HUES48 (cell line): ENCODE results near the gene SEMA3C.

Source experiments
- H3K27ac ChIP-seq: one replicate; pipeline ENCODE4 v1.7.0; 2013; ENCODE audit warnings: low read depth, low read length, inconsistent platforms
- H3K27me3 ChIP-seq: 2 replicates; pipeline ENCODE4 v1.6.1; 2013; ENCODE audit warnings: mild to moderate bottlenecking, low read length; ENCODE audit not compliant: control insufficient read depth, insufficient read depth
- H3K36me3 ChIP-seq: 2 replicates; pipeline ENCODE4 v1.6.1; 2013; ENCODE audit warnings: low read length; ENCODE audit not compliant: control insufficient read depth, insufficient read depth
- H3K4me1 ChIP-seq: 2 replicates; pipeline ENCODE4 v1.6.1; 2013; ENCODE audit warnings: mild to moderate bottlenecking, low read length; ENCODE audit not compliant: control insufficient read depth, insufficient read depth
- H3K4me3 ChIP-seq: 2 replicates; pipeline ENCODE4 v1.5.1; 2013; ENCODE audit warnings: mild to moderate bottlenecking, low read depth, low read length
- H3K9ac ChIP-seq: 2 replicates; pipeline ENCODE4 v1.6.1; 2013; ENCODE audit warnings: mild to moderate bottlenecking, low read depth, low read length, moderate library complexity
- H3K9me3 ChIP-seq: 2 replicates; pipeline ENCODE4 v1.6.1; 2013; ENCODE audit warnings: low read length; ENCODE audit not compliant: control insufficient read depth, insufficient read depth

Gene SEMA3C

GRCh38 chr7:80791509-80791929, 127.3 kb downstream of the SEMA3C start:
- Histone ChIP-seq H3K27me3 (no peaks in the 10 kb centered on the region), H3K4me3 (no peak overlapping the region), H3K4me1 (no peaks in the 10 kb centered on the region), H3K9me3 (no peaks in the 10 kb centered on the region), H3K27ac (no peak overlapping the region), H3K9ac (no peak overlapping the region), H3K36me3 (no peaks in the 10 kb centered on the region)

DNA sequence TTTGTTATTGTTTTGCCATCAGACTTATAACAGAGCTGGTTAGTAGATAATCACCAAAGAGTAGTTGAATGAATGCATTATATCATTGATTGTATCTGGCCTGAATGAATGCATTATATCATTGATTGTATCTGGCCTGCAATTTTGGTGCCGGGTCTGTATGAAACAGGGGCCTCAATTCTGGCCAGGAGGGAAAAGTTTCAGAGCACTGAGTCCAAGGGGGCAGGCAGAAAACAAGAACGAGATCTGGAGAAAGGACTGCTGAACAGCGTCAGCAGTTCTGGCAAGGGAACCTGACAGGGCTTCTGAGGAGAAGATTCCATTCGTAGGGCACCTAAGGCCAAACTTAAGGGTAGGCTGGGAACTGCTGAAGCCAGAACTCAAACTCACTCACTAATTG, 128.0 kb downstream of the SEMA3C start:
- no peak overlapping the region for H3K9ac ChIP-seq
- no peaks in the 10 kb centered on the region for H3K4me1 ChIP-seq
- no peaks in the 10 kb centered on the region for H3K27me3 ChIP-seq
- no peak overlapping the region for H3K4me3 ChIP-seq
- H3K27ac ChIP-seq: no peak overlapping the region
- no peaks in the 10 kb centered on the region for H3K36me3 ChIP-seq
- no peaks in the 10 kb centered on the region for H3K9me3 ChIP-seq

DNA sequence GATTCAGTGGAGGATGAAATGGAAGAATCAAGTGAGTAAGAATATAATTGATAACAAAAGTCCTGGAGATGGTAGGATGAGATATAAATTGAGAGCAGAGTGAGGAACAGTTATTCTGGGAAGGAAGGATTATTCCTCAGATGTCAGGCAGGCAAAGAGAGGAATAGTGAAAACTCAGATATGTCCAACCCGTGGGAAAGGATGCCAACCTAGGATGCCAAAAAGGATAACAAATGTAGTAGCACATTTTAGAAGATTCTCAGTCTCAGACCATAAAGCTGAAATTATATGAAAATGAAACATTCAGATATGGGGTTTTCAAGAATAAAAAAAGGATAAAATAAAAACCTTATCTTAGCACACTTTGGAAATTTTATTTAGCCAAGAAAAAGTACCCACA, 131.1 kb downstream of the SEMA3C start:
- Histone ChIP-seq H3K4me1 (no peaks in the 10 kb centered on the region), H3K9ac (no peak overlapping the region), H3K4me3 (no peak overlapping the region), H3K27me3 (no peaks in the 10 kb centered on the region), H3K9me3 (no peaks in the 10 kb centered on the region), H3K27ac (no peak overlapping the region), H3K36me3 (no peaks in the 10 kb centered on the region)

GRCh38 chr7:80785961-80786536, 132.8 kb downstream of the SEMA3C start:
- no peaks in the 10 kb centered on the region for H3K9me3 ChIP-seq
- peaks cover 6% of the 10 kb centered on the region; the same call in 1 of the 2 replicates for H3K4me1 ChIP-seq
- H3K27me3 ChIP-seq: no peaks in the 10 kb centered on the region
- H3K9ac ChIP-seq: no peak overlapping the region
- H3K27ac ChIP-seq: no peak overlapping the region
- H3K4me3 ChIP-seq: no peak overlapping the region
- H3K36me3 ChIP-seq: no peaks in the 10 kb centered on the region

DNA sequence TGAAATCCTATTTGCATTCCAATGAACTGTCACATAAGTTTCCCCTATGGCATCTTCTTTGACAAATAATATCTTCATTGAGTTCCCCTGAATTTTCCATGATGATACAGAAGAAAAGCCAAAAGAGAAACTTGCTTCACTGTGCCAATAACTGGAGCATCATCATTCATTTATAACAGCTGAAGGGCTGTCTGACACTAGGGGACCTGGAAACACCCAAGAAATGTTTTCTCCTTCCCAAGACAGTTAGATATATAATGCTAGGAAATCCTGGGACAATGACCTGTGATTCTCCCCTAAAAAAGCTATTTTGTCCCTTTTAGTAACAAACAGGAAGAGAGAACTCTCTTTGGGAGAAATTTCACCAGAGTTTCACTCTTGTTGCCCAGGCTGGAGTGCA, 133.6 kb downstream of the SEMA3C start:
- Histone ChIP-seq H3K4me3 (no peak overlapping the region), H3K27ac (no peak overlapping the region), H3K9me3 (no peaks in the 10 kb centered on the region), H3K9ac (no peak overlapping the region), H3K4me1 (peaks cover 7% of the 10 kb centered on the region; the same call in 1 of the 2 replicates), H3K36me3 (no peaks in the 10 kb centered on the region), H3K27me3 (no peaks in the 10 kb centered on the region)

GRCh38 chr7:80783678-80784327, 135.0 kb downstream of the SEMA3C start:
- H3K9ac ChIP-seq: no peak overlapping the region
- no peak overlapping the region for H3K27ac ChIP-seq
- no peak overlapping the region for H3K4me3 ChIP-seq
- no peaks in the 10 kb centered on the region for H3K9me3 ChIP-seq
- no peaks in the 10 kb centered on the region for H3K36me3 ChIP-seq
- peaks cover 7% of the 10 kb centered on the region; the same call in 1 of the 2 replicates for H3K4me1 ChIP-seq
- H3K27me3 ChIP-seq: no peaks in the 10 kb centered on the region

DNA sequence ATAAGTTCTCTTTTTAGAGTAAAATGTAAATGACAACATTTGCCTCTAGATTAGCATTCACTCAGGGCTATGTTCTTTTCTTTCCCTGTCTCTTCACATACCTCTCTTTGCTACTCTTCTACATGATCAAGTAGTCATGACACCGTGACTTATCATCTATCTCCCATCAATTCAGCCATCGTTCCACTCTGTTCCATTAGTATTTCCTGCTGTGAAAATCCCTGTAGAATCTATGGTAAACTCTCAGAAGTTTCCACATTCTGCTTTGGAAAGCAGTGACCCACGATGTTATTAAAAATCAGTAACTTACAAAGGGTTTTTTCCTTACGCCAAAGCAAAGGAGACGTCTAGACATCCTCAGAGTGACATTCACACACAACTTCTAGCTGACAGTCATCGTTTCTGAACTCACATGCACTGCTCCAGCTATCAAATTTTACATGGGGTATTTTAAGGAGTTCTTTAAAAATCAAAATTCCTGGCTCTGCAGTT, 135.6 kb downstream of the SEMA3C start:
- no peak overlapping the region for H3K4me3 ChIP-seq
- peaks cover 7% of the 10 kb centered on the region; the same call in 1 of the 2 replicates for H3K4me1 ChIP-seq
- no peak overlapping the region for H3K9ac ChIP-seq
- H3K36me3 ChIP-seq: no peaks in the 10 kb centered on the region
- no peaks in the 10 kb centered on the region for H3K9me3 ChIP-seq
- H3K27me3 ChIP-seq: no peaks in the 10 kb centered on the region
- H3K27ac ChIP-seq: no peak overlapping the region

GRCh38 chr7:80781561-80781979, 137.3 kb downstream of the SEMA3C start:
- no peaks in the 10 kb centered on the region for H3K27me3 ChIP-seq
- no peak overlapping the region for H3K4me3 ChIP-seq
- H3K27ac ChIP-seq: peak overlapping the region; percentile 14
- no peaks in the 10 kb centered on the region for H3K9me3 ChIP-seq
- no peaks in the 10 kb centered on the region for H3K36me3 ChIP-seq
- H3K4me1 ChIP-seq: peaks cover 7% of the 10 kb centered on the region; the same call in 1 of the 2 replicates
- H3K9ac ChIP-seq: no peak overlapping the region

DNA sequence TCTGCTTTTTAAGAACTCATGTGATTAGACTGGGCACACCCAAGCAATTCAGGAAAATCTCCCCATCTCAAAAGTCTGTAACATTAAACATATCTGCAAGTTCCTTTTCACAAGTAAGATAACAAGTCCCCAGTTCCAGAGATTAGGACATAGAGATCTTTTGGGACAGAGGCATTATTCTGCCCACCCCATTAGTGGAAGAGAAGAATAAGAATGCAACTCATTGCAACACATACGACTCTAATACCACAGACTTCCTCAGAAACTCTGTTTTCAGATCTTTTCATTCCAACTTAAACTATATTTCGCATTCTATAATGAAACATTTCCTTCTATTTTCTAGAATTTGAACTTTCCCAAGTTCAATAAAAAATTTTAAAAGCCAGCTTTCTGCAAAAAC, 137.7 kb downstream of the SEMA3C start:
- Histone ChIP-seq H3K27ac (peak overlapping the region; percentile 14), H3K27me3 (no peaks in the 10 kb centered on the region), H3K4me1 (peaks cover 7% of the 10 kb centered on the region; the same call in 1 of the 2 replicates), H3K36me3 (no peaks in the 10 kb centered on the region), H3K9ac (no peak overlapping the region), H3K4me3 (no peak overlapping the region), H3K9me3 (no peaks in the 10 kb centered on the region)

DNA sequence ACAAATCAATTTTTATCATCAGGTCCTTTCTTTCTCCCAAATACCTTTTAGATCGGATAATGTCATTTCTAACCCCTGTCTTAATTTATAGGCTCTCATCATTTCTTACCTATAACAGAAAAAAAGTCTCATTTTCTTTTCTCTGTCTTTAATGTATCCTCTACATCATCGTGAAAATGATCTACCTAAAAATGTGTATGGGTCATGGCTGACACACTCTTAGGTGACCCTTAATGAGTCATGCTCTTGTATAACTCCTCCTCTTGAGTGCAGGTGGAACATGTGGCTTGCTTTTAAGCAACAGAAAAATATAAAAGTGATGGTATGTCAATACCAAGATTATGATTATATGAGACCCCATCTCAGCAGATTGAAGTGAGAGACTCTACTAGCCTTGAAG, 139.4 kb downstream of the SEMA3C start:
- no peaks in the 10 kb centered on the region for H3K36me3 ChIP-seq
- no peaks in the 10 kb centered on the region for H3K27me3 ChIP-seq
- H3K9me3 ChIP-seq: no peaks in the 10 kb centered on the region
- no peak overlapping the region for H3K4me3 ChIP-seq
- peaks cover 11% of the 10 kb centered on the region; the same call in 1 of the 2 replicates for H3K4me1 ChIP-seq
- no peak overlapping the region for H3K27ac ChIP-seq
- no peak overlapping the region for H3K9ac ChIP-seq

DNA sequence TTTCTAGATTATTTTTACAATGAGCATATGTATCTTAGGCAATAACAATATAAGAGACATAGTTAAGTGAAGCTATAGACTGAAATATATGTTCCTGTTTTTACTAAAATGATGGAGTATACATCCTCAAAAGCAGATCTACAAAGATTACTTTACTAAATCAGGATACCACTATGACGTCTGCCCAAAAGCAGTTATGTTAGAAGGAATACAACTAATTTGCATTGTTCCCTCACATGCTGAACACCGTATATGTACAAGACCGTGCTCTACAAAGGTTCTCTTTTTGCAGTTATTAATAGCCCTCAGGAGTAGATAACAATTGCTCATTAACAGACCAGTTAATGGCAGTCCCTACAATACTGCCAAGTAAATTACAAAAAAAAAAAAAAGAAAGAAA, 143.0 kb downstream of the SEMA3C start:
- Histone ChIP-seq H3K9me3 (no peaks in the 10 kb centered on the region), H3K9ac (no peak overlapping the region), H3K4me1 (peaks cover 17% of the 10 kb centered on the region; the same call in 1 of the 2 replicates), H3K4me3 (no peak overlapping the region), H3K27ac (no peak overlapping the region), H3K36me3 (no peaks in the 10 kb centered on the region), H3K27me3 (peaks cover 21% of the 10 kb centered on the region; the same call in 1 of the 2 replicates)
